Activated CD4-positive, CD25-positive, alpha-beta regulatory T cell treated with anti-CD3 and anti-CD28 coated beads, Interleukin-2, amount 50 U/mL, for 16 hours (primary cell): Measurements from ENCODE around the gene MIPEP.

Experiments
- DNase-seq: peaks from one replicate; pipeline ENCODE4 v3.0.0-alpha.2; 2020; ENCODE audit warnings: low read depth, low spot score

Gene MIPEP

DNA sequence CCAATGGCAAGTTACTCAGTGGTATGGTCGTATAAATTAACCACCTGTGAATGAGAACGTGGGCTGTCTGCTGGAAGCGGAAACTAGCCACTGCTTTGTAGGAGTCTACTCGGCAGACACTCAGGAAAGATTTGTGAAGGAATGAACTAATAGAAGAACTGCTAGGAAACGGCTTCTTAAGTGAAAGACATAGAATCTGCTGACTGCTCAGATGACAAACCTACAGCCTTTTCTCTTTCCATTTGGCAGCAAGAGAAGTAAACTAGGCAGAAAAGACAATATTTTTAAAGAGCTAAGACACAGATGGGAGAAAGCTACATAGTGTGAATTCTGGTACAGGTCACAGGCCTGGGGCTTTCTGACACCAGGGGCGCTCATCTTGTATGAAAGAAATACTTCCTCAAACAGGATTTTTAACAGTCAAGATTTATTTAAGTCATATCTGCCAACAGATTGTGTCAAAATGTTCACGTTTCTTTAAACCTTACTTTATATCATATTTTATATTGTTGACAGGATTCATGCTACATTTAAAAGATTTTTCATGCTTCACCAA, 78.4 kb downstream of the MIPEP start:
- no peak for DNase-seq

DNA sequence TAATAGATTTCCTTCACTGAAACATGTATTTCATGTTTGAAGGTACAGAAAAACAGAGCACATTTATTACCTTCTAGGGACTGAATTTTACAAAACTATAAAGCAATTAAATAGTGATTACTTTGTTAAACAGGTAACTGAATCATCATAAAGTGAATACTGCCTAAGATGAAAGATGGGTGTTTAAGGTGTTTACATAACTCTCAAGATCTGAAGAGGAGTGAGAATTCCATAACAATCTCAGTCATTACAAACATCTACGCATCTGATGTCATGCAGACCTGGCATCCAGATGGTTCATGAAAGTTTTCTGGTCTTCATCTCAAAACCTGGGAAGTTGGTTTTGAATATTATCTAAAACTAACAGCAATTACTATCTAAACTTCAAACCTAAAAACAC, 80.4 kb downstream of the MIPEP start:
- no peak for DNase-seq

DNA sequence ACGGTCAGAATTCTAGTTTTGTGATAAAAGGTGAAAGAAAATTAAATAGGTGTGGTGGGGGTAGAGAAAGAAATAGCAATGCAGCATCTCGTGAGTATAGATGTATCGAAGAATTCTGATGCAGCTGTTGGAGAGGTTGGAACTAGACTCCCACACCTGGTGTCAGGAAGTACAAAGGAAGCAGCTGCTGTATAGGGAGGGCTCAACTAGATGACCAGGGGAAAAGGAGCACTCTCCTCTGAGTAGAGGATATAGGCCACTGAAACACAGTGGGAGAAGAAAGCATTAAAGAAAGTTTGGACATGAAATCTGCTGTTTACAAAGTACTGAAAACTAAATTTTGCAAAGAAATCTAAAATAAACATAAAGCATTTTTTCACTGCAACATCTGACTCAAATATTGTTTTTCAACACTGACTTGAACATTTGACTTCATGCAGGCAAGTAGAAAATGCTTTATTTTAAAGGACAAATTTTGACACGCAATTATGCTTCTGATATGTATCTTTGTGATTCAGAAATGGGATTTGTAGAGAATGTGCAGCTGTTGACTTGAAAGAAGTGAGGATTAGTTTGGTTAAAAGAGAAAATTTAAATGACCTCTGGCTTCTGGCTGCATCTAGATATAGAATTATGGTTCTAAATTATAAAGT, 82.2 kb downstream of the MIPEP start:
- DNase-seq = no peak

DNA sequence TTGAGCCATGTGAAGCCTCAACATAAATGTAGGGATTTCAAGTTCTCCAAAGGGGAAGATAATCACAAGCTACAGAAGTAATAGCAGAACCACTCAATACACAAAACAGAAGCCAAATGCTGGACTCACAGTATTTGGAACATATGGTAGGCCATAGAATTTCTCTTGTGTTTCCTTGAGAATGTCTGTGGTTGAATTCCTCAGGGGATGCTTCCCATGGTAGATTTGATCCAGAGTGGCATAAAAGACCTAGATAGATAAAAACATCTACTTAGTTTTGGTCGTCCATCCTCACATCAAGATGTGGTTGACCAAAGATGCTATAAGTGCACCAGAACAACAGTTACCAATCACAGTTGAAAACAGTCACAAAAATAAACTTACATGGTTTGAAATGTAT, 83.4 kb downstream of the MIPEP start:
- DNase-seq = no peak

DNA sequence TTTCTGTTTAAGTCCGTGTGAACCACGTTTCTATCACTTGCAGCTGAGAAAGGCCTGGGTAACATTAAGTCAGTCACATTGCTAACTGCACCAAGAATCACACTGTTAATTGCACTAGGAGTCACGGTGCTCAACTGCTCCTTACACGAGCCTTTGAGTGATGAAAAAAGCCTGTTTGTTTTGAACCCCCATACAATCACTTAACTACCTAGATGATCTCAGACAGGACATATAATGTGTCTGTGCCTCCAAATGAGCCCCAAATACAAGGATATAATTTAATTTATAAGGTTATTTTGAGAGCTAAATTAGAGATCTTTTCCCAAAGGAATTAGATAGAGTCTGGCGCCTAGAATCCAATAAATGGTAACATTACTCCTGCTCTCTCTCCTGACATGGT, 84.1 kb downstream of the MIPEP start:
- DNase-seq = no peak

DNA sequence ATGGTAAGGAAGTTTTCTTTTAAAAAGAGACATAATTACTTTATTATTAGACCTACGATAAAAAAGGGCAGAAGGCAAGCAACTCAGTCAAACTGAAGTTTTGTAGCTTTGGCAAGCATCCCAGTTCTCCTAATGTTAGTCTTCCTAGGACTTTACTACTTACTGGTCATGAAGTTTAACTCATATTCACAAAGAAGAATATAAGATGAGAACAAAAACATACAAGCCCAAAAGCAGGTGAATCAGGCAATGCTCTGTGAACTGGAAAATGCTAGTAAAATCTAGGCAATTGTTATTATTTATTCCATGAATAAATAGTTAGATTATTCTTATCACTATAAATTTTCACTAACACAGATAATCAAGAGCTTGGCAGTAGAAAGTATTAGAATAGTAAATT, 85.0 kb downstream of the MIPEP start:
- no peak for DNase-seq

DNA sequence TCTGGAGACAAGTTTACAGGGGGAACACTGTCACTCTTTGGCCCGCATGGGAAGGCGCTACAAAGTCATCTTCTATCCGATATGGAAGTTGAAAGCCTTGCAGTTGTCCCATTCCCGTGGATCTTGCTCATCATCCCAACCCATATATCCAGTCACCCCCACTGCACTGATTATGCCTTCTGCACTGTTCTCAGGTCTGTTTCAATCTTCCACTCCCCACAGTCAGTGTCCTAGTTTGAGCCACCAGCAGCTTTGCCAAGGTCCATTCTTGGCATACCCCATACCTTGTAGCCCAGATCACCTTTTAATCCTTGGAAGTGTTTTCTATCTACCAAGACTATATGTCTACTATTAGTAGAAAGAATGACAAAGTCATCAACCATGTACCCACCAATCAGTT, 88.1 kb downstream of the MIPEP start:
- no peak for DNase-seq

DNA sequence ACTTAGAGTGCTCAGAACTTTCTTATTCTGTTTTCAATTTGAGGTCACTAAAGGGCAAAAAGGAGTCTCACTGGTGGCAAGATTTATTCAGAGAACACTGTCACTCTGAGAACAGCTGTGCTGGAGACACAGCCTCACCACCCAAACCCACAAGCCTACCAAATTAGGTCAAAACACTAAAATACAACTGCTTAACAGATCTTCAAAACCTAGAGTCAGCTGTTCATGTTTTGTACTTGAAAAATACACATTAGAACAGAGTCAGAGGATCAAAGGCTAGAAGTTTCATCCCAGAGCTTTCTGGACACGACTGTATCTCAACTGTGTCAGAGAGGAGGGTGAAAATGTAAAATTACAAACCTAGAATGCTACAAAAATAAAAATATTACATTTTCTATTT, 89.3 kb downstream of the MIPEP start:
- no peak for DNase-seq

DNA sequence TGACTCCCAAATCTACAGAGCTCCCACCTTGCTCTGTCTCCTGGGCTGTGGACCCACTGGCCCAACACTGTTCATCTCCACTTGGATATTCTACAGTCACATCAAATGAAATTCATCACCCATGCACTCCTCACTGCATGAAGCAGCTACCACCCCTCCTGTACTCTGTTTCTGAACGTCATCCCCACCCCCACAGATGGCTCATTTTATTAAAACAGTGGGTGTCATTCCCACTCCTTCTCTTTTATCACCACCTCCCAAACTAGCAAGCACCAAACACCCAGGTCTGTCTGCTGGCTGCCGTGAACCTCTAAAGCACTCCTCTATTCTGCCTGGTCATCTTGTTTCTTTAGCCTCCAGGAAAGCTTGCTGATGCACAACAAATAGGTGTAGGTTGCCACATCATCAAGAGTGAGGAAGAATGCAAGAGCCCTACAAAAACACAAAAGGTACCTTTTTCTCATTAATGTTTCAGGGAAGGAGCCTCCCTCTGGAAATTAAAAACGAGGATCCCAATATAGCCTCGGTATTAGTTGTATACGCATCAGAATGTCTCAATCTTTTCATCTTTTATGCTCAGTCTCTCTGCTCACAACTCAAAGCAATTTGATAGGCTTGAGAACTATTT, 91.8 kb downstream of the MIPEP start:
- DNase-seq = no peak

DNA sequence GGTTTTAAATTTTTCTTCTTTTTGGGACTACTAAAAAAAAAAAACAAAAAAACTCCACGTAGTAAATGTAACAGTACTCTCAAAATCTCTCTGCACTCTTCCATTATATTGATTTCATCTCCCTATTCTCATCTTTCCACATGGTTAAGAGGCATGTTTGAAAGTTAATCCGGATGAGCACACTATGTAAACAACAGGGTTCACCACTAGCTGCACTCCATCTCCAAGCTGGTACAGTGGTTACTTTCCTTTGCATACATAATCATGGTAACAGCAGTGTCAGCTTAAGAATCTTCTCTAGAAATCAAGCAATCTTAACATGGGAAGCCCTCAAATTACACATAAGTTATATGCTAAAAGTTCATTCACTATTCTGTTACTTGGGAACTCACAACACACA, 92.6 kb downstream of the MIPEP start:
- no peak for DNase-seq

DNA sequence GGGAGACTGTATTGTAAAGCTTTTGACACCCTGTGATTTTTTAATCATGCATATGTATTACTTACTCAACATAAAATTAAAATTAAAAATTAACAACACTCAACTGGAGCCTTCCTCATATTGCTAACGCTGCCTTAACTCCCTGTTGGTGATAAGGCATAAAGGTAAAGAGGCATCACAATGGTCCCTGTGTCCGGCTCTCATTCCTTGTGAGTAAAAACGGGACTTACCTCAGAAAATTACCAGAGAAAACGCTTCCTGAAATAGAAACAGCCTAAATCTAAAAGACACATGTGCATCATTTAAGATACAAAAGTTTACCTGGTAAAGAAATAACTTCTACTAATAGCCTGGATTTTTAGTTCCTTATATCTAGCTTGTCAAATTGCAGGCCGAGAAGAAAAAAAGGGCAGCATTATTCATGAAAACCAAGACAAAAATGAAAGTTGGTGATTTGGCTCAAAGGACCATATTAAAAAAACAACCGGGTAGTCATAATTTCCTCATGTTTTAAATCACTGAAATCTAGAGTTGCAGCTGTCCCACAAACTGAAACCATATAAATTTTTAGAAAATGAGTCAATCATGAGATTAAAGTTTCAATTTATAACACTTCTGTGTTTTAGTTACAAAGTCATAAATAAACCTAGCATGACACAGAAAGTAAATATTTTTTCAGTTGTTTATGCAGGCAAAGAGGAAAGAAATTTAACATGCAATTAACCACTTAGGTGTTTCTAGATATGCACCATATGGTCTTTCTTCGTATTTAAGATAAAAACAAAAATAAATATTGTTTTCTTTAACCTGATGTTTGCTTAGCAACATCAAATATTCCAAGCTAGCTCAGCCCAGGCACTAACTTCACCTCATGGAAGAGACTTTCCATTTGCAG, 94.7 kb downstream of the MIPEP start:
- DNase-seq = no peak

DNA sequence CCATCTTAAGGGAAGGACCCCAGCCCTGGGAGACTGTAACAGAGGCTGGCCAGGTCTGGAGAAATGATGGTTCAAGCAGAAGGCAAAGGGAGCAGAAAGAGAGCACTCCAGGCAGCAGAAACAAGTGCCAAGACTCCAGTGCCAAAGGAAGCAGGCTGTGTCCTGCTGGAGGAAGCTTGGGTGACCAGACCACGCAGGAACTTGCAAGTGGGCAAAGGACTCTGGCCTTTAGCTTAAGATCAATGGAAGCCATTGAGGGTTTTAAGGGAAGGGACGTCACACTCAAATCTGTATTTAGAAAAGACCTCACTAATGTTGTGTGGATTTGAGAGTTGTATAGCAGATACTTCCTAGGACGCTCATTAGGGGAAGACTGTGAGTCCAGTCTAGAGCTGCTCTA, 95.5 kb downstream of the MIPEP start:
- DNase-seq = no peak

DNA sequence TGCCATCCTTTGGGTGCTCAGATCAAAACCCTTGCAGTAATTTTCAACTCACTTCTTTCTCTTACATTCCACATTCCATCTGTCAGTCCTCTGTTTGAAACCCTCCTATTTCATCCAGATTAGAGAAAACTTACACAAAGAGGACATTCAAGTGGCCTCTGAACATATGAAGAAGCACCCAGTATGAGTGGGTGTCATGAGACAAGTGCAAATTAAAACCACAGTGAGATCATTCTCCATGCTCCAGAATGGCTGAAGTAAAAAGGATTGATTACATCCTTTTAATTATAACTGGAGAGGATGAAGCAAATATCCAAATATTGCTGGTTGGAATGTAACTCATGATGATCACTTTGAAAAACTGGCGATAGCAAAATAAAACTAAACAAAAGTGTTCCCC, 96.5 kb downstream of the MIPEP start:
- no peak for DNase-seq

DNA sequence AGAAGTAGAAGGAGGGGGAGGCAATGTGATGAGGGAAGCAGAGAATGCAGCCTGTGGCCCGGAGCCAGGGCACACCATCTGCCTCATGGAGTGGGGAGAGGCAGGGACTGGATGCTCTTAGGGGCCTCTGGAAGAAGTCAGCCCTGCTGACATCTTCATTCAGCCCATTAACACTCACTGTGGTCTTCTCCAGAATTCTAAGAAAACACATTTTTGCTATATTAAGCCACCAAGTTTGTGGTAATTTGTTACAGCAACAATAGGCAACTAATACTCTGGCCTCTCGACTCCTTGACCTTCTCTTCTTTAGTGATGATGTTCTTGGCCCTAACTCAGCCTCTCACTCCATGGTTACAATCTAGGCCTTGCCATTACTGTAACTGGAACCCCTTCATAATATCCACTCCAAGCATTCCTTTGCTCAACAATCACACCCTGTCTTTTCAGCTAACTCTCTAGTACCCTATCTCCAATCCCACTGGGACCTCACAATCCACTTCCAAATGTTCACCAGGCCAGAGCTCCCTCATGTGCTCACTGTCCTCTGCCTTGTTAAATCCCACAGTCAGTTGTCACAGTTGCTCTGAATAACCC, 98.5 kb downstream of the MIPEP start:
- no peak for DNase-seq

DNA sequence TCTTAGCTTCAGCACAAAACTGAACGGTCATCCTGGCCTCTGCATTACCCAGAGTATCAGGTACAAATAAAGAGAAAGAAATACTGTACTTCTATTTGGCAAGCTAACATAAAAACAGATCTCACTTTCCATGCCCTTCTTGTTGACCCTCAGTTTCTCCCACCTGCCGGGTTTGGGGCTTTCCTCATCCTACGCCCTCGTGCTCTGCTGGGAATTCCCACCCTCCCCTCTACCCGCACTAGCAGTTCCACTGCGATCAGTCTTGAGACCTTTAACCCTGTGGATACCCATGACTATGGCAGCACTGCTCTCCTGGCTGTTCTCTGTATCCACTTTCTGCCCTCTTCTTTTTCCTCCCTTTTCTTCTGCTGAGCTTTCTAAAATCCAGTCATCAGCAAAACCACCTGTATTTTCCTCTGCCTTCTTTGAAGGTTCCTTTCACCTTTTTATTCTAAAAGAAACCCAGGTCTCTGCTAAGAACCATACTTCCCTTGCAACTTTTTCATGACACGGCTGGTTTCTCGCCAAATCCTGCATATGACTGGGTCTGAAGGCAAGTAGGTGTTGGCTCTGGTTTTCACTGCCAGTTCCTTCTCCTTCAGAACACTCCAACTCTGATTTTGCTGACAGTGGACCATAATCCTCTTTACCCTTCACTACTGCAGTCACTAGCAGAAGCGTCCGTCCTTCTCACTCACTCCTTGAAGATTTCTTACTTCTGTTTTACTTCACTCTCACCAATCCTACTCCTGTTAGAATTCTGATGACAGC, 99.4 kb downstream of the MIPEP start:
- DNase-seq = no peak

DNA sequence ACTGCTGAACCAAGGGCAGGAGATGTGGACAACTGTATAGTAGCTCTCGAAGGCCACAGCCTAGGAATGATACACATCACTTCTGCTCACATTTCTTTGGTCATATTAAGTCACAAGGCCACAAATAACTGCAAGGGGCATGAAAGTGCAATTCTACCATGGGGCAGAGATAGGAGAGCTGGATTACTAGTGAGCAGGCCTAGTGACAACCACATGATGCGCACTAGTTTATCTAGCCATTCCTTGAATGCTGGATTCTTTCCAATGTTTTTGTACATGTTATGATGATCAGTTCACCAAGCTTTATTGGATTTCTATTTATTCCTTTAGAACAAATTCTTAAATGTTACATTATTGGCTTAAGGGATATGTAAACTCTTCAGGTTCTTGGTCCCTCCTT, 100.7 kb downstream of the MIPEP start:
- DNase-seq = no peak

DNA sequence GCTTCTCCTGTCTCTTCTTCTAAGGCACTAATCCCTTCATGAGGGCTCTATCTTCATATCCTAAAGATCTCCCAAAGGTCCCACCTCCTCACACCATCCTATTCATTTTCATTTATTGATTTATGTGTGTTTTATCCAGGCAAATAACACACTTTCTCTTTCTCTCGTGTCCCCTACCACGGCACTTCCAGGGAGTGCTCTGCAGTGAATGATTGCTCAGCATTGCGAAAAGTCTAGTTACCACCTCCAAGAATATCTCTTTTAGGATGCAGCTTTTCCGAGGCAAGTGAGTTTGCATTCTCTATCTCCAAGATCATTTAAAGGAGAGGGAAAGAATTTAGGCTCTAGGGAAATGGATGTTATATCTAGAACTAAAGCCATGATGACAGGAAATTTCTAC, 101.7 kb downstream of the MIPEP start:
- DNase-seq = no peak

DNA sequence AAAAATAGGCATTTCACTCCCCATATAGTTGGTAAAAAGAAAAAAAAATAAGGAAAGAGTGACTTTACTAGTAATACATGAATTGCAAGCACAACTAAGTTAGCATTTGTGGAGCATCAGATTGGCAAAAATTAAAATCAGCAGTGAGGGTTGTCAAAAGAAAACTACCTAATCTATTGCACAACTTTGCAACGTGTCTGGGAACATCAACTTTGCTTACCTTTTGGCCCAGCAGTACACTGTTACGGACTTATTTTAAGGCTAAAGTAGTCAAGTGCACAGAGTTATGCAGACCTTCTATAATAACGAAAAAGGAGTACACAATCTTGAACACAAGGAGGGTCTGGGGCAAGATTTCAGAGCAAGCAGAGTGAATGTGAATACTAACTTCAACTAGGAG, 102.6 kb downstream of the MIPEP start:
- no peak for DNase-seq

DNA sequence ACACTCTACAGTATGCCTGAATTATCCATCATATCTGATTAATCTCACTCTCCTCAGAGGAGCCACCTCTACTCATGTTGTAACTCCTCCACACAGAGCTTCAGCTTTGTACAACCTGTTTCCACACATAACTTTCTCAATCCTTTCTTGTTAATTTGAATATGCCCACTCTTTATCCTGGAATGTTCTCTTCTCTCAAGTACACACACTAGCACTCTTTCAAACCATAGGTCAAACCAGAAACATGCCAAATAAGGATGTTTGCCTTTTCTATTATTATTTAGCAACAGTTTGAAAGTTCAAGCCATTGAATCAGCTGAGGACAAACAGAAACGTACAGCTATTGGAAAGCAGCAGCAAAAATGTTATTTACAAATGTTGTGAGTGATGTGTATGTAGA, 110.3 kb downstream of the MIPEP start:
- DNase-seq = no peak

DNA sequence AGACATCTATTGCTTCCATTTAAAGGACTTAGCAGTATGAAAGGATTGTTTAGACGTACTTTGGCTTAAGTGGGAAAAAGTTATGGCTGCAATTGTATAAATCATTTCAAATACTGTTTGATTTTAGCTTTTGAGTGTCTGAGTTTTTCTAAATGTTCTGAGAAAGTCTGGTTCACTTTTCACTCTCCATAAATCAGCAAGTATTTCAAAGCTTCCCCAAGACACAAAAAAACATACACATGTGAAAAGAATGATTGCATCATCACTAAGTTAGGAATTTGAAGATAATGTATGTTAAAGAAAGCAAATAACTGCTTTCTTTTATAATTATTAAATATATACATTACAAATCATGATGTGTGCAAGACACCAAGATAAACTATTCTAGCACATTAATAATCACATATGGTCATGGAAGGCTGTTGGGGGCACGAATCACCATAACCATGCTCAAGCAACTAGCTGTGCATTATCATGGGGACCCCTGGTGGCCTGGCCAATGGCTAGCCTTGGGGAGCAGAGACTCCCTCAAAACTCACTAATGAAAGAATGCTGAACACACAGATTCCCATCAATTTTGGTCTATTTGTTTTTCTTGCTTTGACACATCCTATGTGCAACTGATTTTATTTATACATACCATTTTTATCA, 111.1 kb downstream of the MIPEP start:
- no peak for DNase-seq

DNA sequence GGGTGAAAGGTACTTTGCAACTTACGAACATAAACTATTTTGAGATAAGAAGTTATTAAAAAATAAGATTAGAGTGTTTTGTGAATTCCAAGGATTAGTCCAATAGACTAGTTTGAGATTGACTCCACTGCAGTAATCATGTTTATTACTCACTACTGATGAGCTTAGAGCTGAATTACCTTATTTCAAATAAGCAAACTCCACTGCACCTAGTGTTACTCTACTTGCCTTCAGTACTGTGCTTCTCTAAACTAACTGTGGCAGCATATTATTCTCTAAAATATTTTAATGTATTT, 111.7 kb downstream of the MIPEP start:
- DNase-seq = no peak
